Activated T-cell treated with anti-CD3 and anti-CD28 coated beads for 1 hour (primary cell): ENCODE data around the gene KIAA1958.

ENCODE experiments used
- DNase-seq: peaks from one replicate; pipeline ENCODE4 v3.0.0-alpha.2; 2020; ENCODE audit warnings: low read depth

The KIAA1958 gene

GRCh38 chr9:112531666-112532282 is 45.1 kb downstream of the KIAA1958 start:
- DNase-seq: no peak

DNA sequence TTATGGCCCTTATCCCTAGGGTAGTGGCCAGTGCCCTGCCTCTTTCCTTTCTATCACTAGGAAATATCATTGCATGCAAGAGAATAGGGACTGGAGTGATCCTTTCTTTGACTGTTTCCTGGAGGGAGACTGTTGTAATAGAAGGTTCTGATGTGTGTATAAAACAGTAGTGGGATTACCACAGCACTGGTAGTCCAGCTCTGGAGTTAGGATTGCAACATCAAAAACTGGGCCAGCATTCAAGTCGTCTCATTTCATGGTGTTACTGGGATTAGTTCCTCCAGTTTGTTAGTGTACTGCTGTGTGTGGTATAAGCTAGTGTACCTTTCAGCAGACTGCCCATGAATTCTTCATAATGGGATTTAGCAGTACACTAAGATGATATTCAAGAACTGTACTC is 45.8 kb downstream of the KIAA1958 start:
- no peak for DNase-seq

DNA sequence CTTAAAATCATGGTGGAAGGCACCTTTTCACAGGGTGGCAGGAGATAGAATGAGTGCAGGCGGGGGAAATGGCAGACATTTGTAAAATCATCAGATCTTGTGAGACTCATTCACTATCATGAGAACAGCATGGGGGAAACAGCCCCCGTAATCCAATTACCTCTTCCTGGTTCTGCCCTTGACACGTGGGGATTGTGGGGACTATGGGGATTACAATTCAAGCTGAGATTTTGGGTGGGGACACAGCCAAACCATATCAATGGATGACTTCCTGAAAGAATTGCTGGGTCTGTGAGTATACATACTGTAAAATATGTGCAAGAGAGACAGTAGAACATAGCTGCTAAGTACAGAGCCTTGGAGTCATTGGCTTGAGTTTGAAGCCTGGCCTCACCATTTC is 47.0 kb downstream of the KIAA1958 start:
- DNase-seq: no peak

- no peak for DNase-seq
Observed at GRCh38 chr9:112535301-112535700, 48.7 kb downstream of the KIAA1958 start.

GRCh38 chr9:112535811-112536210 is 49.2 kb downstream of the KIAA1958 start:
- no peak for DNase-seq

- DNase-seq: no peak
Observed at GRCh38 chr9:112537561-112537960, 50.9 kb downstream of the KIAA1958 start.

DNA sequence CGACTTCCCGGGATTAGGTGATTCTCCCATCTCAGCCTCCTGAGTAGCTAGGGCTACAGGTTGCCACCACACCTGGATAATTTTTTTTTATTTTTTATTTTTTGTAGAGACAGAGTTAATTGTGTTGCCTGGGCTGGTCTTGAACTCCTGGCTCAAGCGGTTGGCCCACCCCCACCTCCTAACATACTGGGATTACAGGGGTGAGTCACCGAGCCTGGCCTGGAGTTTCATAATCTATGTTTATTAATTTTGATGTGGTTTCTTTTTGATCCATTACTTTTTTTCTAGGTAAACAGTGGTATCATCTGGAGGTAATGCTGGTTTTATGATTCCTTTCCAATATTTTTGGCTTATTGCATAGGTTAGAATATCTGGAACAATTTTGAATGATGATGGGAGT is 54.2 kb downstream of the KIAA1958 start:
- DNase-seq: no peak

- DNase-seq: no peak
Observed at GRCh38 chr9:112541685-112542084, 55.1 kb downstream of the KIAA1958 start.

GRCh38 chr9:112542593-112543292 is 56.1 kb downstream of the KIAA1958 start:
- no peak for DNase-seq

GRCh38 chr9:112544477-112544876 is 57.9 kb downstream of the KIAA1958 start:
- no peak for DNase-seq

DNA sequence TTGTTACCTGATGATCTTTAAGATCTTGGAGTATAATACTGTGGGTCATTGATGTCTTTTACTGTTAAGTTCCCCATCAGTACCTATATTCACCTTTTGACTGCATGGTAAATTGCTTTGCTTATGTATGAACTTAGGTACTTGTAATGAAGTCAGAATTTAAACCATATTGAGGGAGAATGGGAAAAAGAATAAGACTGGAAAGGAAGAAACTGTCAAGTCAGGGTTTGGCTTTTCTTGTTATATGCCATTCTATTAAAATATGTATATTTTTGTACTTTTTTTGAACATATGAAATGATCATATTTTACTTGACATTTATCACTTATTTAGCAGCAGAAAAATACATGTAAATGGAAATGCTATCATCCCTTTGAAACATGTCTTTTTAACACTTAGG is 58.6 kb downstream of the KIAA1958 start:
- DNase-seq: no peak

DNA sequence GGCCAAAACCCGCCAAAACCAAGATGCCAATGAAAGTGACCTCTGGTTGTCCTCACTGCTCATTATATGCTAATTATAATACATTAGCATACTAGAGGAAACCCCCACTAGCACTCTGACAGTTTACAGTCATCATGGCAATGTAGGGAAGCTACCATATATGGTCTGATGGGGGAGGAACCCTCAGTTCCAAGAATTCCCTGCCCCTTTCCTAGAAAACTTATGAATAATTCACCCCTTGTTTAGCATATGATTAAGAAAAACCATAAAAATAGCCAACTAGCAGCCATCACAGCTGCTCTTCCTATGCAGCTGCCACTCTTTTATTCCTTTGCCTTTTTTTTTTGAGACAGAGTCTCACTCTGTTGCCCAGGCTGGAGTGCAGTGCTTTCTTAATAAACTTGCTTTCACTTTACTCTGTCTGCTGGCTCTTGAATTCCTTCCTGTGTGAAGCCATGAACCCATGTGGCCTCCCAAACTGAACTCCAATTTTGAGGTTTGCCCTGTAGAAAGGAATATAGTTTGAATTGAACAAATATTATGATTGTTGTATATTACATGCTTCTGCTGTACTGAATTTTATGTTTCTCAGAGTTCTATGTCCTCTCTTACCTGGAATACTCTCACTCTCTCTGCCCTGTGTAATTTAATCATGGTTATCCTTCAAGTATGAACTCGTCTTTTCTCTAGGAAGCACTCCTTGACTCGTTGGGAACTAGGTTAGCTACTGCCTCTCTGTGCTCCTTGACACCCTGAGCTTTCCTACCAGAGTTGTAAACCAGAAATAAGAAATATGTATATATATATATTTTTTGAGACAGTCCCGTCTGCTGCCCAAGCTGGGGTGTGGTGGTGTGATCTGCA is 59.8 kb downstream of the KIAA1958 start:
- DNase-seq: no peak

GRCh38 chr9:112548051-112548440 is 61.4 kb downstream of the KIAA1958 start:
- no peak for DNase-seq

DNA sequence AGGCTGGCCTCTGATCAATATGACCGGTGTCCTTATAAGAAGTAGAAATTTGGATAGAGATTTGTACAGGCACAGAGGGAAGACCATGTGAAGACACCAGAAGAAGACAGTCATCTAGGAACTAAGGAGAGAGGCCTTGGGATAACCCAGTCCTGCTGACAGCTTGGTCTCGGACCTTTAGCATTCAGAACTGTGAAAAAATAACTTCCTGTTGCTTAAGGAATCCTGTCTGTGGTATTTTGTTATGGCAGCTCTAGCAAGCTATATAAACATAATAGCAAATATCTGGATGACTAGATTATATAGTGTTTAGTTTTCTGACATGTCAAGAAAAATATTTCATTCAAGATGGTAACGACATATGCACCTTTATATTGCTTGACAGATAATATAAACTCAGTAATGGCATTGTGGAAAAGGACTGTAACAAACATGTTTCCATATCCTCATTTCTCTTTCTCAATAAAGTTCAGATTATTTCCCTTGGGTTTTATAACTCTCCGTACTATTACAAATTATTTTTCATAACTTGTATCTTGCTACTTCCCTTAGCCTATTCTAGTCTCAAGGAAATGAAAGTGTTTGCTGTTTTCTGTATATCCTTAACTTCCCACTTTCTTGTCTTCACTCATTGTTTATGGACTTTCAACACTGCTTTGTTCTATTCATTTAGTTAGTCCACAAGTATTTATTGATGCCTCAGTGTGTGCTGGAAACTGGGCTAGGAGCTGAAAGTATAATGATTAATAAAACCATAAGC is 62.4 kb downstream of the KIAA1958 start:
- DNase-seq: no peak

DNA sequence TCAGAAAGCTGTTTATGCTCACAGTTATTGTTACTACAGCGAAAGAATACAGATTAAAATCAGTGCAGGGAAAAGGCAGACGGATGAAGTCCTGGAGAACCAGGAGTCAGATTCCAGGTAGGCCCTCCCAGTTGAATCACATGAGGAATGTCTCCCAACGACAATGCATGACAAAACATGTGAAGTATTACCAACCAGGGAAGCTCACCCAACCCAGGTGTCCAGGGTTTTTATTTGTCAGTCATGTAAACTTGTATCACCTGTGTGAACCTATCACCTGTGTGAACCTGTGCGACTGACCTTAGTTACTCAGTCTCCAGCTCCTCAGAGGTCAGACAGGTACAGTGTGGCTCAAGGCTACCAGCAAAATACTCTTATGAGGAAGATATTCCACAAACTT is 63.9 kb downstream of the KIAA1958 start:
- no peak for DNase-seq

- no peak for DNase-seq
Observed at GRCh38 chr9:112551641-112552040, 65.0 kb downstream of the KIAA1958 start.

GRCh38 chr9:112552229-112553056 is 65.8 kb downstream of the KIAA1958 start:
- no peak for DNase-seq

DNA sequence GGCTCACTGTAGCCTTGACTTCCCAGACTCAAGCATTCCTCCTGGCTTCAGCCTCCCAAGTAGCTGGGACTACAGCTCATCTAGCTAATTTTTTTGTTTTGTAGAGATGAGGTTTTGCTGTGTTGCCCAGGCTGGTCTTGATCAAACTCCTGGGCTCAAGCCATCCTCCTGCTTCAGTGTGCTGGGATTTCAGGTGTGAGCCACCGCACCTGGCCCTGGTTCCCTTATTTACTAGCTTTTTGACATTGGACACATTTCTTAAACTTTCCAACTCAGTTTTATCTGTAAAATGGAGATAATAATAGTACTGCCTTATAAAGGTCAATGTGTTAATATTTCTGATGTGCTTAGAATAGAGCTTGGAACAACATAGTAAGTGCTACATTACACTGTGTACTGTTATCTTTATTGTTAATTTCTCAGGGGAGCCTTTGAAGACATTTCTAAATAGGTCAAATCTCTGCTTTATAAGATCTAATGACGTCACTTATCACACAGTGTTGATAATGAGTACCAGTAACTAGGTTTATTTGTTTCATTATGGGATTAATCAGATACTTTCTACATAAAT is 66.7 kb downstream of the KIAA1958 start:
- no peak for DNase-seq

GRCh38 chr9:112554516-112554915 is 67.9 kb downstream of the KIAA1958 start:
- DNase-seq: no peak

DNA sequence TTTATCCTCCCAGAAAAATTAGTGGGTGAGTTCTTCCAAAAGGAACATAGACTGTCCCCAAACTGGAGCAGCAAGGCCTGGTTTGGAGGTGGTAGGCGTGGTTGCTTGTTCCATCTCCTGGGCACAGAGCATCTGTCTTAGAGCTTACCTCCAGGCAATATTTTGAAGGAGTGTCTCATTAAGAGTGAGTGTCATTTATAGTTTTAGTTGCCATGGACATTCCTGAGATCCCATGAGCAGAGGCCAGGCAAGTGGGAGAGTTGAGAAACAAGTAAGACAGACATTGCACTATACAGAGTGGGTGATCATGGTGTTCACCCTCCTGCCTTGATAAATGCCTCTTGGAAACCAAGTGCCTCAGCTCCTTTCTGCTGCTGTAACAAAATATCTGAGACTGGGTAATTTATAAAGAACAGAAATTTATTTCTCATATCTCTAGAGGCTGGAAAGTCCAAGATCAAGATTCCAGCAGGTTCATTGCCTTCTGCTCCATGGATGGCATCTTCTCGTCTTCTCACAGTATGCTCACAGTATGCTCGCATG is 68.5 kb downstream of the KIAA1958 start:
- DNase-seq: no peak
